K562 (cell line): ENCODE results near the gene CLGN. TPM values are rescaled to one million over a fixed set of nuclear protein-coding genes. Genes with fewer than 3 reads are reported as not detected.
A peak's percentile ranks its signal among the peaks of the same experiment; 100 is the strongest.

Source experiments
- ATAC-seq: fragments of 200-7000 bp; cut with Tn5 transposase; 3 replicates; pipeline ENCODE4 v1.9.1; 2020; ENCODE audit warnings: moderate library complexity
- BruUV-seq: library from RNA; stranded (reverse); fragments of 400-500 nt; replicated peaks from 2 replicates; lab custom pipeline; 2021; lab: Mats Ljungman, UMichigan
- CTCF ChIA-PET: fragments of 300-600 bp; formaldehyde crosslinking; extraction: SDS; loops from one replicate; lab custom pipeline; 2021; ENCODE audit warnings: low intra/inter-chr PET ratio; lab: Yijun Ruan, JAX
- POLR2A ChIA-PET: fragments of 300-600, 350-650 bp; sonication (Branson Sonifier 250); formaldehyde crosslinking; extraction: SDS; loops from one replicate; lab custom pipeline; 2021; ENCODE audit warnings: antibody characterized with exemption, inconsistent platforms; lab: Yijun Ruan, JAX
- DNase-seq, 4 experiments: peaks; one replicate each; pipeline versions ENCODE4 v3.0.0 to v3.0.0-alpha.2; 2011 to 2018; ENCODE audit warnings: low spot score in 3 of 4, mixed read lengths in 3 of 4; ENCODE audit errors: extremely low read depth in 1 of 4
- FAIRE-seq: peaks from 2 replicates; lab custom pipeline; 2011; peaks lifted over from hg19 to GRCh38; lab: Jason Lieb, UNC
- H2AFZ ChIP-seq: 2 replicates; pipeline ENCODE4 v1.6.0; 2011; ENCODE audit warnings: low read depth, low read length, control low read depth, inconsistent platforms
- H3K27ac ChIP-seq: fragments of 200-600 bp; 3 replicates; pipeline ENCODE4 v1.8.0; 2011; ENCODE audit warnings: low read depth, mild to moderate bottlenecking, control low read depth, inconsistent platforms, low read length, moderate library complexity, mixed read lengths; ENCODE audit errors: extremely low read depth
- H3K27me3 ChIP-seq, 2 experiments: fragments of 300-600 bp in 1 of 2; 2 replicates in 1 of 2; 3 replicates in 1 of 2; pipeline versions ENCODE4 v1.6.0 to v1.8.0; 2011; ENCODE audit warnings: inconsistent platforms in 2 of 2, low read length in 2 of 2, mild to moderate bottlenecking in 1 of 2, mixed read lengths in 1 of 2, moderate library complexity in 1 of 2; ENCODE audit not compliant: control insufficient read depth in 2 of 2, insufficient read depth in 2 of 2
- H3K36me3 ChIP-seq: fragments of 300-600 bp; 3 replicates; pipeline ENCODE4 v1.8.0; 2011; ENCODE audit warnings: mild to moderate bottlenecking, low read length, inconsistent platforms; ENCODE audit not compliant: control insufficient read depth, insufficient read depth
- H3K4me1 ChIP-seq, 2 experiments: fragments of 200-600 bp in 1 of 2; replicated peaks in 1 of 2; 2 replicates in 1 of 2; 3 replicates in 1 of 2; pipeline versions ENCODE4 v1.5.1 to v1.8.0; 2011; ENCODE audit warnings: inconsistent platforms in 2 of 2, low read length in 2 of 2, mild to moderate bottlenecking in 1 of 2, mixed read lengths in 1 of 2, moderate library complexity in 1 of 2; ENCODE audit not compliant: control insufficient read depth in 2 of 2, insufficient read depth in 2 of 2
- H3K4me2 ChIP-seq: 2 replicates; pipeline ENCODE4 v1.6.1; 2011; ENCODE audit warnings: low read length, control low read depth, inconsistent platforms, mixed read lengths; ENCODE audit not compliant: insufficient read depth
- H3K4me3 ChIP-seq: fragments of 200-600 bp; sonication (generic), shearing (Covaris generic); 2 replicates; pipeline ENCODE4 v1.5.1; 2016; ENCODE audit warnings: control low read depth, inconsistent platforms
- H3K79me2 ChIP-seq: fragments of 200-600 bp; 3 replicates; pipeline ENCODE4 v1.8.0; 2011; ENCODE audit warnings: low read length, inconsistent platforms; ENCODE audit not compliant: control insufficient read depth, insufficient read depth
- H3K9ac ChIP-seq, 2 experiments: 2 replicates each; pipeline versions ENCODE4 v1.6.0 to v1.6.1; 2011; ENCODE audit warnings: low read depth in 2 of 2, low read length in 2 of 2, control low read depth in 1 of 2, inconsistent platforms in 1 of 2, mild to moderate bottlenecking in 1 of 2, mixed read lengths in 1 of 2; ENCODE audit not compliant: insufficient read depth in 1 of 2
- H3K9me1 ChIP-seq: one replicate; pipeline ENCODE4 v1.6.0; 2011; ENCODE audit warnings: inconsistent platforms, mild to moderate bottlenecking, low read length, moderate library complexity; ENCODE audit not compliant: control insufficient read depth, insufficient read depth
- H3K9me3 ChIP-seq: replicated peaks from 2 replicates; pipeline ENCODE4 v1.5.1; 2011; ENCODE audit warnings: low read depth, low read length, inconsistent platforms; ENCODE audit not compliant: control insufficient read depth, insufficient read depth
- H4K20me1 ChIP-seq: replicated peaks from 2 replicates; pipeline ENCODE4 v1.6.1; 2011; ENCODE audit warnings: low read length, inconsistent platforms, mixed read lengths; ENCODE audit not compliant: control insufficient read depth, insufficient read depth
- CBX2 ChIP-seq: fragments of 200-600 bp; sonication (generic); IDR thresholded peaks from one replicate; pipeline ENCODE4 v1.6.1; 2012; ENCODE audit warnings: mild to moderate bottlenecking, low read length, inconsistent platforms; ENCODE audit not compliant: insufficient read depth, poor library complexity, severe bottlenecking
- CEBPB ChIP-seq: fragments of 450-650 bp; IDR thresholded peaks from 2 replicates; pipeline ENCODE4 v1.6.1; 2016; ENCODE audit warnings: missing genetic modification characterization, missing compliant biosample characterization
- CEBPG ChIP-seq, 3 experiments: fragments of 200-800 bp in 1 of 3; sonication (Bioruptor generic) in 1 of 3; sonication (generic) in 1 of 3; formaldehyde crosslinking in 1 of 3; IDR thresholded peaks in 2 of 3; conservative IDR thresholded peaks in 1 of 3; 2 replicates each; pipeline versions ENCODE4 v1.6.1 to v1.8.0; 2016 to 2022; ENCODE audit warnings: missing compliant biosample characterization in 2 of 3, missing genetic modification characterization in 2 of 3, mild to moderate bottlenecking in 1 of 3, missing genetic modification reagents in 1 of 3
- COPS2 ChIP-seq: fragments of 450-650 bp; conservative IDR thresholded peaks from 2 replicates; pipeline ENCODE4 v1.6.1; 2016; ENCODE audit warnings: mild to moderate bottlenecking, moderate library complexity
- HDAC8 ChIP-seq: fragments of 450-650 bp; IDR thresholded peaks from 2 replicates; pipeline ENCODE4 v1.6.1; 2016; ENCODE audit warnings: mild to moderate bottlenecking, missing genetic modification characterization, moderate library complexity, missing compliant biosample characterization
- KLF10 ChIP-seq: fragments of 250-450 bp; sonication (Bioruptor Pico); IDR thresholded peaks from 2 replicates; pipeline ENCODE4 v1.6.1; 2021; ENCODE audit warnings: matching md5 sums
- L3MBTL2 ChIP-seq: fragments of 450-650 bp; IDR thresholded peaks from 2 replicates; pipeline ENCODE4 v1.6.1; 2016; ENCODE audit warnings: mild to moderate bottlenecking, moderate library complexity
- MCM2 ChIP-seq: fragments of 450-650 bp; IDR thresholded peaks from 2 replicates; pipeline ENCODE4 v1.6.1; 2017; ENCODE audit warnings: low read depth, mild to moderate bottlenecking
- MLX ChIP-seq, 2 experiments: fragments of 450-650 bp in 1 of 2; sonication (generic) in 1 of 2; formaldehyde crosslinking; conservative IDR thresholded peaks; 2 replicates each; pipeline versions ENCODE4 v1.4.0 to v1.8.1; 2020 to 2022; ENCODE audit warnings: mild to moderate bottlenecking in 1 of 2, missing genetic modification reagents in 1 of 2
- SIRT6 ChIP-seq: IDR thresholded peaks from one replicate; pipeline ENCODE4 v1.6.1; 2012; ENCODE audit warnings: low read depth, mild to moderate bottlenecking, control low read depth, inconsistent platforms, low read length, moderate library complexity
- TBL1XR1 ChIP-seq, 2 experiments: IDR thresholded peaks; 2 replicates each; pipeline ENCODE4 v1.6.1; 2012; ENCODE audit warnings: improper control_type of control experiment in 2 of 2, low read length in 2 of 2, mild to moderate bottlenecking in 1 of 2
- WGBS: fragments of 100-300 bp; shearing (Covaris generic); methylation state at CpG from one replicate; pipeline ENCODE4 v1.1.6; 2016; ENCODE audit warnings: low coverage, mixed read lengths; ENCODE audit not compliant: insufficient coverage; ENCODE audit errors: missing lambda C conversion rate; 5-methylcytosine and 5-hydroxymethylcytosine counted together
- in situ Hi-C: fragments of 300-500 bp; cut with MboI; formaldehyde crosslinking; loops from 4 replicates; pipeline ENCODE4 v1.15.0; 2018; ENCODE audit warnings: inconsistent platforms, mixed read lengths
- intact Hi-C: fragments of 100-400 bp; cut with micrococcal nuclease; formaldehyde crosslinking; loops from 2 replicates; pipeline ENCODE4 v1.14.2; 2022
- polyA plus RNA-seq, 8 experiments: library from polyadenylated mRNA; depleted of rRNA in 4 of 8; stranded (reverse) in 5 of 8; unstranded in 3 of 8; fragments of >200 nt; fragmentation: Nextera tagmentation in 2 of 8; fragmentation: Illumina TruSeq in 1 of 8; extraction: Ambion mirVana in 2 of 8; extraction: Trizol in 1 of 8; gene quantifications; 2 replicates each; pipeline versions ENCODE4 v1.2.1 to v1.2.3, GENCODE V29; 2011 to 2014; ENCODE audit warnings: inconsistent platforms in 1 of 8, missing spikeins in 1 of 8
- total RNA-seq, 7 experiments: library from RNA; depleted of rRNA in 6 of 7; stranded (reverse); fragments of >200 nt in 6 of 7; fragmentation: Illumina TruSeq in 2 of 7; extraction: Trizol in 2 of 7; gene quantifications; 2 replicates each; pipeline versions ENCODE4 v1.2.1 to v1.2.3, GENCODE V29; 2011 to 2021; ENCODE audit warnings: low replicate concordance in 1 of 7
- TF ChIP-seq, protein P1 (sequence below), 2 experiments: fragments of 450-650 bp in 1 of 2; sonication (generic) in 1 of 2; formaldehyde crosslinking in 1 of 2; IDR thresholded peaks in 1 of 2; conservative IDR thresholded peaks in 1 of 2; 2 replicates each; pipeline versions ENCODE4 v1.6.1 to v1.8.1; 2016 to 2023; ENCODE audit warnings: mild to moderate bottlenecking in 2 of 2, moderate library complexity in 2 of 2, inconsistent platforms in 1 of 2, missing genetic modification reagents in 1 of 2
- TF ChIP-seq, protein P2 (sequence below): fragments of 450-650 bp; IDR thresholded peaks from 2 replicates; pipeline ENCODE4 v1.6.1; 2016; ENCODE audit warnings: missing biosample characterization, missing genetic modification characterization

The CLGN gene
- total and polyA plus RNA-seq, 9 of the 15 experiments (the other 6 are each of a cell fraction or from before 2014, with no cell fraction given) = 0.22 to 3.6 (median 2.7) TPM

DNA sequence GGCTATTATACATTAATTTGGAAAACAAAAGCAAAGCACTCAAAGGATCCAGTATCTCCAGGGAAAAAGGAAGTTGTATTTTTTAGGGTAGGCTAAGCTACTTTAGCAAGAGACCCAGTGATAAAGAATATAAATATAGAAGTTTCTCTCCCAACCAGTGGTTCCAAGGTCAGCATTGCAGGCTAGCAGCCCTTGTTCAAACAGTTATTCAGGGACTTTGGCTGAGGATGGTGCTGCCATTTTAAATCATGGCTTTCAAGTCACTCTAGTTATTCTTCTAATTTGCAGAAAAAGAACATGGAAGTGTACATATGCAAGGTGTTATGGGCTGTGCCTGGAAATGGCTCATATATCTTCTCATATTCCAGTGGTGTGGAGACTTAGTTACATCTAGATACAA lies 44.7 kb downstream of the CLGN start (continued):
- TF ChIP-seq MLX (CRISPR knock-in tag; conservative IDR thresholded peaks at IDR 0.05) (no peak), L3MBTL2 (no peak)
- TF ChIP-seq, all 486 proteins: peak for 0

DNA sequence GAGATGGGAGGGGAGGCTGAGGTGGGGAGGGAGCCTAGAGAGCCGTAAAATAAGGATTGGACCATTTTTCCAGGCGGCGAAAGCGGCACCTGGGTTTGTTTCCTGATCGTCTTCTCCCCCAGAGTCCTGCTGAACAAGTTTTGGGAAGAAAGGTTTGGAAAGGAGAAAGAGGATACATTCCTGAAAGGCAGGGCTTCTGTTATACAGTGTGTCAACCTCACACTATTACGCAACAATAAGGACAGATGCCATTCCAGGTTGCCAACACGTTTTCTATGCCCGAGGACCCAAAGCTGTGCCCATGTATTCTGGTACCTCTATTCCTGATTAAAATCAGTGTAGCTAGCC lies 53.3 kb downstream of the CLGN start:
- no peak for TF ChIP-seq SIRT6
- TF ChIP-seq TBL1XR1 (IDR thresholded peaks at IDR 0.05; ENCODE audit: low read length in 2 of 2) = no peak
- TF ChIP-seq CEBPB (tag) = peak; percentile 97
- no peak for TF ChIP-seq HDAC8 (tag)
- TF ChIP-seq, protein P1, sequence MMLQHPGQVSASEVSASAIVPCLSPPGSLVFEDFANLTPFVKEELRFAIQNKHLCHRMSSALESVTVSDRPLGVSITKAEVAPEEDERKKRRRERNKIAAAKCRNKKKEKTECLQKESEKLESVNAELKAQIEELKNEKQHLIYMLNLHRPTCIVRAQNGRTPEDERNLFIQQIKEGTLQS (IDR thresholded peaks at IDR 0.05) = 0 out of 2 replicates have a peak, but pooled peaks have one; percentile 20
- TF ChIP-seq, protein P1 (CRISPR knock-in tag; conservative IDR thresholded peaks at IDR 0.05) = no peak
- no peak for TF ChIP-seq CBX2
- TF ChIP-seq MCM2 = no peak
- no peak for TF ChIP-seq COPS2
- TF ChIP-seq, protein P2, sequence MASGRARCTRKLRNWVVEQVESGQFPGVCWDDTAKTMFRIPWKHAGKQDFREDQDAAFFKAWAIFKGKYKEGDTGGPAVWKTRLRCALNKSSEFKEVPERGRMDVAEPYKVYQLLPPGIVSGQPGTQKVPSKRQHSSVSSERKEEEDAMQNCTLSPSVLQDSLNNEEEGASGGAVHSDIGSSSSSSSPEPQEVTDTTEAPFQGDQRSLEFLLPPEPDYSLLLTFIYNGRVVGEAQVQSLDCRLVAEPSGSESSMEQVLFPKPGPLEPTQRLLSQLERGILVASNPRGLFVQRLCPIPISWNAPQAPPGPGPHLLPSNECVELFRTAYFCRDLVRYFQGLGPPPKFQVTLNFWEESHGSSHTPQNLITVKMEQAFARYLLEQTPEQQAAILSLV (tag) = peak; percentile 71
- TF ChIP-seq KLF10 (CRISPR knock-in tag) = no peak
- peak; percentile 67; the same call in 1 of the 2 replicates for TF ChIP-seq CEBPG (CRISPR knock-in tag; IDR thresholded peaks at IDR 0.05)
- TF ChIP-seq CEBPG (tag; conservative IDR thresholded peaks at IDR 0.05 in 1 of 2, IDR thresholded peaks at IDR 0.05 in 1 of 2) = peak; percentile 85 to 99
- TF ChIP-seq, all 486 proteins: peak for 4
- no peaks in the 10 kb centered on the region for H4K20me1 ChIP-seq
- ATAC-seq = no peak
- WGBS = 6% methylated on average over 8 of the region's 8 CpGs
- peak overlapping the region; percentile 86 for H2AFZ ChIP-seq
- peaks cover 48% of the 10 kb centered on the region for H3K79me2 ChIP-seq
- ChIA-PET CTCF (no interaction called here), POLR2A (interaction anchor here (1.1 to 2.0 kb wide), 4 partner anchors 9 to 53 kb away, joined by 4 to 6 read pairs (median 5); partner anchors contain the start of gene CLGN)
- no TSS peak for BruUV-seq
- H3K4me1 ChIP-seq = peaks cover 6 to 7% of the 10 kb centered on the region in 2 experiments; a peak in 3 of 5 replicates
- no peak for DNase-seq
- no peaks in the 10 kb centered on the region for H3K27me3 ChIP-seq
- peak overlapping the region; percentile 89 for H3K4me2 ChIP-seq
- peak overlapping the region; percentile 72 to 97 for H3K9ac ChIP-seq
- peak overlapping the region; percentile 67; the same call in 2 of the 3 replicates for H3K27ac ChIP-seq
- H3K36me3 ChIP-seq = peaks cover 2% of the 10 kb centered on the region; the same call in 1 of the 3 replicates
- H3K9me3 ChIP-seq = no peaks in the 10 kb centered on the region
- H3K9me1 ChIP-seq = no peaks in the 10 kb centered on the region
- no peak for FAIRE-seq
- peak overlapping the region; percentile 89 for H3K4me3 ChIP-seq
- intact Hi-C loops = loop anchor here (5.0 kb wide), 2 partner anchors 123 to 148 kb away; partner anchors contain the start of genes ELMOD2 and MGAT4D
- in situ Hi-C loops = loop anchor here (25.0 kb wide), 1 partner anchor 488 kb away; no protein-coding TSS in a partner anchor
